Stimulated activated memory B cell treated with anti-CD40 and anti-IgM and Interleukin-4, amounts not matched to agents 10 μg/mL and 1 μg/mL and 100 μg/mL, for 72 hours (primary cell): ENCODE measurements around the gene VN1R5.

Experiments used
- ATAC-seq: fragments of 150-1000 bp; cut with Tn5 transposase; 2 replicates; pipeline ENCODE4 v1.10.0; 2021
- H3K27ac Mint-ChIP-seq: one replicate; pipeline ENCODE4 v1.8.0; 2022; ENCODE audit warnings: mild to moderate bottlenecking, mixed read lengths
- H3K27me3 Mint-ChIP-seq: one replicate; pipeline ENCODE4 v1.8.0; 2022; ENCODE audit warnings: mixed read lengths
- H3K36me3 Mint-ChIP-seq: one replicate; pipeline ENCODE4 v1.8.0; 2022; ENCODE audit warnings: mixed read lengths
- H3K4me1 Mint-ChIP-seq: one replicate; pipeline ENCODE4 v1.8.0; 2022; ENCODE audit warnings: mixed read lengths
- H3K4me3 Mint-ChIP-seq: one replicate; pipeline ENCODE4 v1.8.0; 2022; ENCODE audit warnings: mild to moderate bottlenecking, moderate library complexity, mixed read lengths
- H3K9me3 Mint-ChIP-seq: one replicate; pipeline ENCODE4 v1.8.0; 2022; ENCODE audit warnings: mixed read lengths

Gene VN1R5

DNA sequence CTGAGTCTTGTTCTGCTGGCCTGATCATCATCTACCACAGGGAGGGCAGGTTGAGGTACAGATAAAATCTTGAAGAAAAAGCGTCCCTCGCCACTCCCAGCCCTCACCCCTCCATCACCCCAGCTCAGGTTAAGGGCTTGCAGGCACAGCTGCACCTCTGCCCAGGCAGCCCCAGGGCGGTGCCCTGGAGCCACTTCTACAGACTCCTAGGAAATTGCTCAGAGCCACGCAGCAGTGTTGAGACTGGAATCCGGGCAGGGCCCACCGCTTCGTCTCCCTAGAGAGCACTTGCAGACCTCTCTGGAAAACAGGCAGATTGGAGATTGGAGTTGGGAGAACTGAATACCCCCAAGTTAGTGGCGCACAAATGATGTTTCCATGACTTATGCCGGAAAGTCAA, 35.3 kb downstream of the VN1R5 start:
- Mint-ChIP-seq H3K27me3 (no peaks in the 10 kb centered on the region), H3K9me3 (peaks cover 14% of the 10 kb centered on the region), H3K4me3 (no peak overlapping the region), H3K36me3 (peaks cover 16% of the 10 kb centered on the region), H3K4me1 (no peaks in the 10 kb centered on the region), H3K27ac (no peak overlapping the region)
- ATAC-seq: no peak

DNA sequence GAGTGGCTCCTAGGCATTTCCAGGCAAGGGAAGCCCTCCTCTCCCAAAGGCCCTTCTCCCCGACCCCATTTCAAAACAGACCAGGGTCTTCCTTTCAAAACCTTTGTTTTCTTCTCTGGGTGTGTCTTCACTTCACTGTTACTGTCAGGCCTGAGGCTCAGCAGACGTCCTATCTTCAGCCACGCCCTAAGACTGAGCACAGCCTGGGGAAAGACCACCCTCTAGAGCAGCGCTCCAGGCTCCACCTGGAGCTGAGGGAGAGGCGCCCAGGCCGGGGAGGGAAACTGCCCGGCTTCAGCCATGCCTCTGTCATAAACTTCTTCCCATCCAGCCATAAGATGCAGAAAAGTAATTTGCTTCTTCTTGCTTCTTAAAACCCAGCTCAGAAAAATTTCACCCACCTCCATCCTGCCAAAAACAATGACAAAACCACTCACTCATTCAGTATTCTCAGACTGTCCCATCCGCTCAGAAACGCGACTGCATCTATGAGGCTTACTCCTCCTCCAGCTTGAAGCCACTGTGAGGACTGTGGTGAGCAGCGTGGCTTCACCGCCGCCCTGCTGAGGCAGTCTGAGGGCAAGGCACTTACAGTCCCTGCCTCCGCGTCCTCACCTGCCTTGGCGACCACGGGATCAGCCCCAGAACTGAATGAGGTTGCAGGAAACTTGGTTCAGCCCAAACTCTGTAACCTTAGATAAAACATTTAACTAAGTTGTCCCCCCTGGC, 36.1 kb downstream of the VN1R5 start:
- peaks cover 13% of the 10 kb centered on the region for H3K36me3 Mint-ChIP-seq
- no peak overlapping the region for H3K4me3 Mint-ChIP-seq
- H3K27ac Mint-ChIP-seq: no peak overlapping the region
- no peaks in the 10 kb centered on the region for H3K4me1 Mint-ChIP-seq
- ATAC-seq: no peak
- H3K9me3 Mint-ChIP-seq: peaks cover 12% of the 10 kb centered on the region
- H3K27me3 Mint-ChIP-seq: no peaks in the 10 kb centered on the region

DNA sequence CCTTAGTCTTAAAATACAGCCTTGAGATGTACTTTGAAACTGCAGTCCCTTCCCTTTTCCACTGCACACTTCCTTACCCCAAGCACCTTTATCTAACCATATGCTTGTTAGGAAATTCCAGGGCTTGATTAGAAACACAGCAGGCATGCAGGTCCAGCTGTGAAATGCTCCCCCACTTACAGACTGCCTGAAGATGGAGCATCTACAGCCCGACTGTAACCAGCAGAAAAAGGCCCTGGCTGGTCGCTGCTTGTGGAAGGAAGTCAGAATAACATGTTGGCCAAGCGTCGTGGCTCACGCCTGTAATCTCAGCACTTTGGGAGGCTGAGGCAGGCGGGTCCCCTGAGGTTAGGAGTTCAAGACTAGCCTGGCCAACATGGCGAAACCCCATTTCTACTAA, 37.2 kb downstream of the VN1R5 start:
- H3K4me1 Mint-ChIP-seq: no peaks in the 10 kb centered on the region
- no peak overlapping the region for H3K4me3 Mint-ChIP-seq
- H3K27me3 Mint-ChIP-seq: no peaks in the 10 kb centered on the region
- no peak for ATAC-seq
- H3K36me3 Mint-ChIP-seq: peaks cover 5% of the 10 kb centered on the region
- no peak overlapping the region for H3K27ac Mint-ChIP-seq
- H3K9me3 Mint-ChIP-seq: peaks cover 5% of the 10 kb centered on the region

DNA sequence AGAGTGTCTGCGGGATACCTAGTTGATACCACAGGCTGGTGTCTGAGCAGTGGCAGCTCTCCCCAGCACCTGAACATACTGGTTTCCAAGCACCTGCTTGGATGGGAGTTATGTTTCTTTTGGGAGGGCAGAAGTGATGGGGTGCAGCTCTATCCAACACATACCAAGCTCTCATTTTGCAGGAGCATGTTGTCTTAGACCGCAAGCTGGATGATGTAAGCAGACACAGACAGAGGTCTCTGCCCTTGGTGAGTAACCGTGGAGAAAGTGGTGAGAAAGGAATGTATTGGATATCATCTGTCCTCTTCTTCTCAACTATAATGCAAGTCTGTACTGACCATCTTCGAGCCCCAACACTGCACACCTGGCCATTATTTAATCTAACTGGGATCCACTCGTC, 38.4 kb downstream of the VN1R5 start:
- Mint-ChIP-seq H3K4me3 (no peak overlapping the region), H3K27me3 (no peaks in the 10 kb centered on the region), H3K9me3 (no peaks in the 10 kb centered on the region), H3K27ac (no peak overlapping the region), H3K36me3 (peaks cover 8% of the 10 kb centered on the region), H3K4me1 (no peaks in the 10 kb centered on the region)
- no peak for ATAC-seq

DNA sequence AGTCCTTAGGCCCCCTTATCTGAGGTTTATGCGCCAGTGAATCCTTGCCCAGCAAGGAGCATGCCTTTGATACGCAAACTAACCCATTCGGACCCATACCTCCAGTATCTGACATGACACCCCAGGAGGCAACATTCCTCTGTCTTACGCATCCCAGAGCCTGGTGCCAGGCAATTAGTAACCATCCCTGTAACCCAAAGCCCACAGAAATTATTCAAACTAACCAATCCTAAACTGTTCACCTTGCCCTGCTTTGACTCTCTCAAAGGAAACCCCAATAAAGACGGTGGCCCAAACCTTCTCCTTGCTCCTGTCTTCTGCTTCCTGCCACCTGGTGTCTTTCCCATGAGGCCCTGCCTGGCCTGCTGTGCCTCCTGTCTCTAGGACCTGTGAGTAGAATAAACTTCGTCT, 39.4 kb downstream of the VN1R5 start:
- Mint-ChIP-seq H3K9me3 (no peaks in the 10 kb centered on the region), H3K36me3 (peaks cover 18% of the 10 kb centered on the region), H3K4me1 (no peaks in the 10 kb centered on the region), H3K4me3 (no peak overlapping the region), H3K27me3 (no peaks in the 10 kb centered on the region), H3K27ac (no peak overlapping the region)
- no peak for ATAC-seq

DNA sequence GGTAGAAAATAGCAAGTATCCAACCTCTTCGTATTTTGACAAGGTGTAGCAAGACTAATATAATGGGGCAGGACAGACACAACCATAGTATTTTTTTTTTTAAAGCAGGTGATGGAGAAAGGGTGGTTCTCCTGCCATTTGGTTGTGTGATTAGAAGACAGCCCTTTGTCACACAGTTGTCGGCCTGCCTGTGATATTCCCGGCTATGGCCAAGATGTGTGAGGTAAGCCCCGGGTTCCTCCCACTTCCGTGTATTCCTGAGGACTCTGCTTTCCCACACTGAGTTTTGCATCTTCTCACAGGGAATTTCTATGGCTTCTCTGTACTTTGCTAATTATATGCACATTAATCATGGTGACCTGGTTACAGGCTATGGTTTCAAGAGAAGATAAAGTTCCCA, 39.9 kb downstream of the VN1R5 start:
- no peak for ATAC-seq
- no peak overlapping the region for H3K4me3 Mint-ChIP-seq
- H3K36me3 Mint-ChIP-seq: peaks cover 21% of the 10 kb centered on the region
- H3K9me3 Mint-ChIP-seq: no peaks in the 10 kb centered on the region
- no peak overlapping the region for H3K27ac Mint-ChIP-seq
- H3K4me1 Mint-ChIP-seq: no peaks in the 10 kb centered on the region
- H3K27me3 Mint-ChIP-seq: no peaks in the 10 kb centered on the region

DNA sequence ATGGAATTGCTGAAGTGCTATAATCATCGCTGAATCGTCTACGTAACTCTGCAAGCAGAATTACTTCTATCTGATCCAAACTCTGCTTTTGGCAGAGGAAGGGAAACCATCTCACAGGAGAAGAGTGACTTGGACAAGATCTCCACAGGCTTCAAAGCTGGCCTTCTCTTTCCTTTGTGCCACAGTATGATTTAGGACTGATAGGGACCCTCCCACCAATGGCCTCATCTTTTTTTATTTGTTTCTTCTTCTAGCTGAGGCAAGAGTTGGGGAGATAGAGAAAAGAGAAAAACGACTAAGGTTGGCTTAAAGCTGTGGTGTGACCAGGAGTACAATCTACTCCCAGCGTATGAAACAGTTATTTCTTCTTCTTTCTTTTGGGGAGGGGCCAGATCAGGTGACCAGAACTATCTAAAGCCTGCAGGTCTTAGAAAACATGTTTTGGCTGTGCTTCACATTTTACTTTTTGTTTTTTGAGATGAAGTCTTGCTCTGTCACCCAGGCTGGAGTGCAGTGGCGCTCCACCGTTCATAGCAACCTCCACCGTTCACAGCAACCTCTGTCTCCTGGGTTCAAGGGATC, 40.8 kb downstream of the VN1R5 start:
- no peak for ATAC-seq
- Mint-ChIP-seq H3K27me3 (no peaks in the 10 kb centered on the region), H3K36me3 (peaks cover 30% of the 10 kb centered on the region), H3K9me3 (no peaks in the 10 kb centered on the region), H3K27ac (no peak overlapping the region), H3K4me1 (no peaks in the 10 kb centered on the region), H3K4me3 (no peak overlapping the region)

DNA sequence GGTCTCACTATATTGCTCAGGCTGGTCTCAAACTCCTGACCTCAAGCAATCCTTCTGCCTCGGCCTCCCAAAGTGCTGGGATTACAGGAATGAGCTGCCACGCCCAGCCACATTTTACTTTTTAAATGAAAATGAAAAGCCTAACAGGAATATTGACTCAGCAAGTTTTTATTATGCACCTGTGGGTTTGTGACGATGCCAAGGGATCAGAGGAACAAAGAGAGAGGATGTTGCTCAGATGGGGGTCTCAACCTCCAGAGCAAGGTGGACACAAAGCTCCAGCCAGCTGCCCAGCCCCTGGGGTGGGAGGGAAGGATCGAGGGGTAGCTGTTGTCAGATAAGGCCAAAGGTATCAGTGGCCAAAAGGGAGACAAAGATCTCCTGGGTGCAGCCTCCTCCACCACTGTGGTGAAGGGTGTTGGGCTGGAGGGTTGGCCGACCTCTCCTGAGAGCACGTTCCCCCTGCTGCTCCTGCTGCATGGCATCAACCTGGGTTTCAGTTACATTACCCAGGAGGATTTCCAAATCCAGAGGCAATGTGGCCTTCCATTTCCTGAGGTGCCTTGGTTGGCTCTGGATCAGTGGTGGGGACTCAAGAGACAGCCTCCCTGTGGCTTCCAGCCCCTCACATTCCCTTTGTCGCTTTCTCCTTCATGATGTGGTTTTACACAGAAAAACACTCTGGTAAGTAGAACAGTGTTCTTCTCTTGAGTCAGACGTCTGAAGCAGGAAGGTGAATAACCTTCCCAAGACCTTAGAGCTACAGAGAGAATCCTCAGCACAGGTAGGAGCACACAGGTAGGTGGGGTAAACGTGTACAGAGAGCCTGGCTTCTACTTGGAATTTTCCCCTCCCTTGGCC, 41.6 kb downstream of the VN1R5 start:
- Mint-ChIP-seq H3K4me1 (no peaks in the 10 kb centered on the region), H3K27me3 (no peaks in the 10 kb centered on the region), H3K36me3 (peaks cover 38% of the 10 kb centered on the region), H3K4me3 (no peak overlapping the region), H3K9me3 (no peaks in the 10 kb centered on the region), H3K27ac (no peak overlapping the region)
- no peak for ATAC-seq

DNA sequence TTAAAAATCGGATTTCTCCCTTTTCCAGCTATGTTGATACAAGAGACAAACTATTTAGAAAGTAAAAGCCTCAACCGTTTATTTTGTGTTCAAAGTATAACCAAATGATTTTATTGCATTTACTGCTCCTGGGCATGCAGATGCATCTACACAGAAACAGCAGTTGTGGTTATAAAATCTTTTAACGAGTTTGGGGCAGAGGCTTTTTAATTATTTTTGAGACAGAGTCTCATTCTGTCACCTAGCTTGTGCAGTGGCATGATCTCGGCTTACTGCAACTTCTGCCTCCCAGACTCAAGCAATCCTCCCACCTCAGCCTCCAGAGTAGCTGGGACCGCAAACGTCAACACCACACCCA, 42.2 kb downstream of the VN1R5 start:
- no peaks in the 10 kb centered on the region for H3K4me1 Mint-ChIP-seq
- H3K4me3 Mint-ChIP-seq: no peak overlapping the region
- no peak overlapping the region for H3K27ac Mint-ChIP-seq
- H3K36me3 Mint-ChIP-seq: peaks cover 44% of the 10 kb centered on the region
- no peak for ATAC-seq
- no peaks in the 10 kb centered on the region for H3K9me3 Mint-ChIP-seq
- H3K27me3 Mint-ChIP-seq: no peaks in the 10 kb centered on the region

DNA sequence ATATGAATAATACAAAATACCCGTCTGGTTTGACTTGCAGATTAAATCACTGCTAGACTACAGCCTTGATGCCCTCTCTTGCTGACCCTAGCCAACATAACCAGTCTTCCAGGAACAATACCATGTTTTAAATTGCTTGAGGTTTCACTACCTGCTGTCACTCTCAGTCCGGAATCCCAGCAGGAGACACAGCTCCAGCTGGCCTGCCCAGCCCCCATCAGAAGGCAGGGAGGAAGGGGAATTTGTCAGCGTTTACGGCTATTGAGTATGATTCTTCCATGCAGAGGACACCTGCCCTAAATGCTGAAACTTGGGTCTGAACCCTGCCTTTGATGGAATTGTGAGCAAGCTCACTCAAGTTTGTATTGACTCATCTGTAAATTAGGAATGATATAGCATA, 42.8 kb downstream of the VN1R5 start:
- Mint-ChIP-seq H3K4me3 (no peak overlapping the region), H3K36me3 (peaks cover 50% of the 10 kb centered on the region), H3K4me1 (no peaks in the 10 kb centered on the region), H3K27me3 (no peaks in the 10 kb centered on the region), H3K9me3 (no peaks in the 10 kb centered on the region), H3K27ac (no peak overlapping the region)
- ATAC-seq: no peak

DNA sequence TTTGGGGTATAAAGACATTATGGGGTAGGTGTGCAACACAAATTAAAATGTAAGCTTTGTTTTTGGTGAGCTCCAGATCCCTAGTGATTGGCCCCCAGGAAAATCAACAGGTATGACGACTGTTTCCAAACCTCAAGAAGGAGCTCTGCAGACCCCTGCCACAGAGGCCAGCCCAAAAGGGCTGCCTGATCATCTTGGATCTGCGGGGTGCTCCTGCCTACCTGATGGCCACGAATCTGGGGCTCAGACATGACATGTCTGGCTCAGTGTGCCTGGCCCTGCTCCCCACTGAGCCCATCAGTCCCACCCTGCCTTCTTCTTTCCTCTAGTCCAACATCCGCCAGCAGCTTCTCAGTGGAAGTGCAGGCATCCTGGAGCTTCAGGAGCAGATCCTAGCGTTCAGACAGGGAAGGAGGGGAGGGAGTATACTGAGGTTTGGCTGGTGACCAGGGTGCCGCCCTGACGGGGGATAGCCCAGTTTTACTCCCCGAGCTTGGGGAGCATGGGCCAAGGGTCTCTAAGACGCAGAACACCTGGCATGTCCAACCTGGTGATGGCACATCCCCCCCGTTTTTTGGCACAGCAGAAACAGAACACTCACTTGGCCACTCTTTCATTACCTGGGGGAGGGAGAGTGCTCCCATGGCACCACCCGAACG, 44.0 kb downstream of the VN1R5 start:
- ATAC-seq: no peak
- Mint-ChIP-seq H3K4me1 (no peaks in the 10 kb centered on the region), H3K27ac (no peak overlapping the region), H3K9me3 (no peaks in the 10 kb centered on the region), H3K36me3 (peaks cover 60% of the 10 kb centered on the region), H3K27me3 (no peaks in the 10 kb centered on the region), H3K4me3 (no peak overlapping the region)

DNA sequence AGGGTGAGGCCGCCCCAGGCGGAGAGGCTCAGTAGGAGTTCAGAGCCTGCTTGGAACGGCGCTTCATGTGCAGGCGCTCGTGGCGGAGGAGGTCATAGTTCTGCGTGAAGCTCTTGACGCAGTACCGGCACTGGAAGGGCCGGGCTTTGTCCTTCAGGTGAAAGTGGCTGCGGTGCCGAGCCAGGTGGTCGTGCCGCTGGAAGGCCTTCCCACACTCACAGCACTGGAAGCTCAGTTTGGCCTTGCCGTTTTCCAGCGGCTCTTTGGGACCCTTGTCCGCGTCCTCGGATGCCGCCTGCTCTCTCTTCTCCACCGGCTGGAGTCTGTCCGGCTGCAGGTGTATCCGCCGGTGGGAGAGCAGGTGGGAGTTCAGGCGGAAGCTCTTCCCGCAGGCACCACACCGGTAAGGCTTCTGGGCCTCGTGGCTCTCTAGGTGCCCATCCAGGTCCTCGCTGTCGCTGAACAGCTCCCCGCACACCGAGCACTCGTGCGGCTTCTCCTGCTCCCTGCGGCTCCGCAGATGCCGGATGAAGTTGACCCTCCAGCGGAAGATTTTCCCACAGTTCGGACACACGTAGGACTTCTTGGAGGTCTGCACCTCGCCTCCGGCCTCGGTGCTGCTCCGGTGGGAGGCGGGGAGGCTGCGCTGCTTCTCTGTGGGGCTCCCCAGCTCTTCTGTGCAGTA, 44.8 kb downstream of the VN1R5 start:
- Mint-ChIP-seq H3K27me3 (no peaks in the 10 kb centered on the region), H3K4me1 (no peaks in the 10 kb centered on the region), H3K27ac (no peak overlapping the region), H3K36me3 (peaks cover 68% of the 10 kb centered on the region), H3K4me3 (no peak overlapping the region), H3K9me3 (no peaks in the 10 kb centered on the region)
- no peak for ATAC-seq

DNA sequence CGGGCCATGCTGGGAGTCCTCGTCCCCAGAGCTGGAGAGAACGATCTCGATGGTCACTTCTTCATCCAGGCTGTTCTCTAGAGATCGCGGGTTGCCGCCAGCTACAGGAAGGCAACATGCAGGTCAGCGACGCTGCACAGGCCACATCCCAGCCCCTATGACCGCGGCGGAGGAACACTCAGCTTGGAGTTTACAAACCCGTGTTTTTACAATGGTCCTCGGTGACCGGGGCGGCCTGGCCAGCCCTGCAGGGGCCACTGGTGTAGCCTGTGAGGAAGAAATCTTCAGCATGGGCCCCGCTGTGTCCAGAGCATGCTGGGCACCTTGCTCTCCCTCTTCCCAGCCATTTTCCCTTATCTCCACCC, 45.3 kb downstream of the VN1R5 start:
- H3K4me1 Mint-ChIP-seq: no peaks in the 10 kb centered on the region
- no peaks in the 10 kb centered on the region for H3K9me3 Mint-ChIP-seq
- no peak for ATAC-seq
- H3K27me3 Mint-ChIP-seq: no peaks in the 10 kb centered on the region
- no peak overlapping the region for H3K27ac Mint-ChIP-seq
- peaks cover 72% of the 10 kb centered on the region for H3K36me3 Mint-ChIP-seq
- H3K4me3 Mint-ChIP-seq: no peak overlapping the region

DNA sequence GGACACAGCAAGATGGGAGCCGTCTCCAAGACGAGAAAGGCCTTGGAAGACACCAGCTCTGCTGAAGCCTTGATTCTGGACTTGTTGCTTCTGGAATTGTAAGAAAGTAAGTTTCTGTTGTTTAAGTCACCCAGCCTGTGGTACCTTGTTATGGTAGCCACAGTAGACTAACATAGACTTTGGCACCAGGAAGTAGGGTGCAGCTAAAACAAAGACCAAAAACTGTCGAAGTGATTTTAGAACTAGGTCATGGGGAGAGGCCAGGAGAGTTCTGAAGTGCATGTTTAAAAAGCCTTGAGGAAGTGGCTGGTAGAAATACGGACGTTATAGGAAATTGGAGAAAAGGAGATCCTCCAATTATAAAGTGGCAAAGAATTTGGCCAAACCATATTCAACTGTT, 47.3 kb downstream of the VN1R5 start:
- H3K27me3 Mint-ChIP-seq: no peaks in the 10 kb centered on the region
- H3K9me3 Mint-ChIP-seq: no peaks in the 10 kb centered on the region
- no peaks in the 10 kb centered on the region for H3K4me1 Mint-ChIP-seq
- H3K36me3 Mint-ChIP-seq: peaks cover 88% of the 10 kb centered on the region
- H3K4me3 Mint-ChIP-seq: no peak overlapping the region
- ATAC-seq: no peak
- H3K27ac Mint-ChIP-seq: no peak overlapping the region

DNA sequence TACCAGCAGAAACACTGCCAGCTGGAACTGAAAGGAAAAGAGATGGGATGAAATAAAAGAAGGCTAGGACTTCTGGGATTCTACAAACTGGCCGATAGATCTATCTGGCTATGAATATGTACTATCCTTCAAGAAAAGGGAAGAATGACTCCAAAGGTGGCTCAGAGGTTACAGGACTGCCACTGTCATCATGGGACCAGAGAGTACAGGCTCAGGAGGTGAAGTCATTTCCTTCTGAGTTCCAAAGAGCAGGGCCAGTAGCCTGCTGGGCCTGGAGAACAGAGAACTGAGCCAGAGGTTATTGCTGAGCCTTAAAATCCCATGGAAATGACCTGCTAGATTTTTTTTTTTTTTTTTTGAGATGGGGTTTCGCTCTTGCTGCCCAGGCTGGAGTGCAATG, 48.2 kb downstream of the VN1R5 start:
- Mint-ChIP-seq H3K4me3 (no peak overlapping the region), H3K36me3 (peaks cover 91% of the 10 kb centered on the region), H3K4me1 (no peaks in the 10 kb centered on the region), H3K27ac (no peak overlapping the region), H3K9me3 (no peaks in the 10 kb centered on the region), H3K27me3 (no peaks in the 10 kb centered on the region)
- ATAC-seq: no peak
